Fibroblast of upper back skin (primary cell): ENCODE data around the gene FAM234A.
"Not testable (repeated sequence)": the region's sequence is repeated elsewhere in the genome, so short reads cannot be mapped to it uniquely, and the experiment has no call there.

Experiments
- DNase-seq: peaks from one replicate; pipeline ENCODE4 v3.0.0-alpha.2; 2013

FAM234A gene

GRCh38 chr16:266258-267164, 31.9 kb downstream of the FAM234A start:
- no peak for DNase-seq

GRCh38 chr16:267562-267961, 32.9 kb downstream of the FAM234A start:
- not testable (repeated sequence) for DNase-seq

- DNase-seq = no peak
Observed at GRCh38 chr16:268141-269053, 33.8 kb downstream of the FAM234A start.

- no peak for DNase-seq
Observed at GRCh38 chr16:269061-269796, 34.6 kb downstream of the FAM234A start.

- DNase-seq = no peak
Observed at GRCh38 chr16:270381-271255, 36.0 kb downstream of the FAM234A start.

GRCh38 chr16:272633-273546, 38.3 kb downstream of the FAM234A start:
- no peak for DNase-seq

GRCh38 chr16:273547-274421, 39.2 kb downstream of the FAM234A start:
- DNase-seq = no peak

- no peak for DNase-seq
Observed at GRCh38 chr16:275041-275641, 40.5 kb downstream of the FAM234A start.

- DNase-seq = no peak
Observed at GRCh38 chr16:275786-276232, 41.2 kb downstream of the FAM234A start, which contains the start of gene RGS11. Gene RGS11, minus strand, starts transcription at chr16:275944. Its CDS starts 33 bp downstream, at chr16:275911.

GRCh38 chr16:276426-277077, 41.9 kb downstream of the FAM234A start:
- no peak for DNase-seq

- peak; percentile 8 for DNase-seq
Observed at GRCh38 chr16:278863-279366, 44.3 kb downstream of the FAM234A start.

GRCh38 chr16:279531-279930, 44.9 kb downstream of the FAM234A start:
- no peak for DNase-seq

GRCh38 chr16:280005-280460, 45.4 kb downstream of the FAM234A start:
- no peak for DNase-seq

- no peak for DNase-seq
Observed at GRCh38 chr16:280552-280951, 45.9 kb downstream of the FAM234A start, which contains the start of gene ARHGDIG. Gene ARHGDIG, plus strand, starts transcription at chr16:280591. Its CDS starts 90 bp downstream, at chr16:280681.

GRCh38 chr16:280991-281659, 46.5 kb downstream of the FAM234A start:
- no peak for DNase-seq

- DNase-seq = no peak
Observed at GRCh38 chr16:281660-282255, 47.1 kb downstream of the FAM234A start.

- no peak for DNase-seq
Observed at GRCh38 chr16:282491-282890, 47.9 kb downstream of the FAM234A start.
